Stimulated activated CD4-positive, alpha-beta T cell treated with anti-CD3 and anti-CD28 coated beads, Interleukin-4, amount 100 ng/mL, for 1 hour (primary cell): ENCODE results near the gene TMC4.
A peak's percentile ranks its signal among the peaks of the same experiment; 100 is the strongest.
"Not testable (repeated sequence)": the region's sequence is repeated elsewhere in the genome, so short reads cannot be mapped to it uniquely, and the experiment has no call there.

Experiments used
- DNase-seq: peaks from one replicate; pipeline ENCODE4 v3.0.0-alpha.2; 2020

TMC4 gene

DNA sequence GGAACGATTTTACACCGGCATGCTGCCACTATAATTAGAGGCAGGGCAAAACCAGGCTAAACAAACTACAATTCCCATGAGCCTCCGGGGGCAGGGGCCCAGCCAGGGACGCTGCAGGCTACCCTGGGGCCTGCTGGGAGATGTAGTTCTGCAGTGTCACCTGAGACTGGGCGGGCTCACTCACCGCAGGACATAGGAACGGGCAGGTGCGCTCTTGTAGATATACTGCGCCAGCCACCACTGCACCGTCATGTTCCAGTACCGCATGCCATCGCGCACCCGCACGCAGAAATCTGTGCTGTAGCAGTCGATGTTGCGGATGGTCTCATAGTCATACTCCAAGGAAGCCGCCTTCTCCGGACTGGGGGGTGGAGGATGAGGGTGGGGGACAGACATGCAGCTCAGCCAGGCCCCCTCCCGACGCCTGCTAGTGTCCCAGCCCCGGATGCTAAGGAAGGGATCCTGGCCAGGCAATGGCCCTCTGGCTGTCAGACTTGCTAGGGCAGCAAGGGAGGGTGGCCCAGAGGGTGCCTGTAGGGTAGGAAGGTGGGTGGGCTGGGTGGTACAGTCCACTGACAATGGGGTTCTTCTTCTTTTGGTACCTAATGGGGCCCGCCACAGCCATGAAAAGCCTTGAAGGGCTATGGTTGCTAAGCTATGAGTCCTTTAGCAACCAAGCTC is 5.8 kb upstream of the TMC4 start:
- peak; percentile 34 for DNase-seq

DNA sequence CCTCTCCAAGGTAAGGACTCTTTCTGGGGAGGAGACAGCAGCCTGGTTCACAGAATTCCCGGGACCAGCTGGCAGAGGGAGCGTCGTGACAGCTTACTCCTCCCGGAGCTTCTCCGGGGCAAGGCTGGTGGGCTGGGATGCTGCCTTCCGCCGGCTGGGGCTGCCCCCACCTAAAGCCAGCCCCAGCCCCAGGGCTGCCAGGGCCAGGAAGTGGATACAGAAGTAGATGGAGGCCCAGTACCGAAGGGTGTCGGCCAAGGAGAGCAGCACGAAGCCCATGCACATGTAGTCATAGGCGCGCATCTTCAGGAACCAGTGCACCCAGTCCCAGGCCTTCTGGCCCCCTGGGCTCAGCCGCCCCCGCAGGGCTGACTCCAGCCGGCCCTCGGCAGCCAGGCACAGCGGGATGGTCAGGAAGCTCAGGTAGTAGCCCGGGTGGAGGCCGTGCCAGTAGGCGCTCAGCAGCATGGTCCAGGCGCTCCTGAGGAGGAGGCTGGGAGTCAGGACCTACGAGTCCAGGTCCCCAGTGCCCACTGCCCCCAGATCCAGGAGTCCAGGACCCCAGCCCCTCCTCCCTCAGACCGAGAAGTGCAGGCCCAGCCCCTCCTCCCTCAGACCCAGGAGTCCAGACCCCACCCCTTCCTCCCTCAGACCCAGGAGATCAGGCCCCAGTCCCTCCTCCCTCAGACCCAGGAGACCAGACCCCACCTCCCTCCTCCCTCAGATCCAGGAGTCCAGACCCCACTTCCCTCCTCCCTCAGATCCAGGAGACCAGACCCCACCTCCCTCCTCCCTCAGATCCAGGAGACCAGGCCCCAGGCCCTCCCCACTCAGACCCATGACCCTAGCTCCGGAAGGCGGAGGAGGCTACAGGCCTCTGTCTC is 1.2 kb upstream of the TMC4 start:
- no peak for DNase-seq

DNA sequence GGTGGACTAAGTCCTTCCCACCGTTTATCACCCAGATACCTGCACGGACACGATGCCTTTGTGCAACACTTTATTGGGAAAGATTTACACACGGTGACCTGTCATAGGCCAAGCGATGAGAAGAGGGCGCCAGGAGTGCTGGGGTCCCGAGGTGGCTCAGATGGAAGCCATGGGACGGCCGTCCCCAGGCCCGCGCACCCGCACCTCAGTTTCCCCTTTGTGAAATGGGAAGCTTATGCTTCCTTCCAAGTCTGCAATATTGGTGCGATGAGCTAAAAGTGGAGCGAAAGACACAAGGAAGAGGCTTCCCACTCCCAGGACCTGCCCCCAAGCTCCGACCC is 369 bp upstream of the TMC4 start:
- DNase-seq, result no peak

DNA sequence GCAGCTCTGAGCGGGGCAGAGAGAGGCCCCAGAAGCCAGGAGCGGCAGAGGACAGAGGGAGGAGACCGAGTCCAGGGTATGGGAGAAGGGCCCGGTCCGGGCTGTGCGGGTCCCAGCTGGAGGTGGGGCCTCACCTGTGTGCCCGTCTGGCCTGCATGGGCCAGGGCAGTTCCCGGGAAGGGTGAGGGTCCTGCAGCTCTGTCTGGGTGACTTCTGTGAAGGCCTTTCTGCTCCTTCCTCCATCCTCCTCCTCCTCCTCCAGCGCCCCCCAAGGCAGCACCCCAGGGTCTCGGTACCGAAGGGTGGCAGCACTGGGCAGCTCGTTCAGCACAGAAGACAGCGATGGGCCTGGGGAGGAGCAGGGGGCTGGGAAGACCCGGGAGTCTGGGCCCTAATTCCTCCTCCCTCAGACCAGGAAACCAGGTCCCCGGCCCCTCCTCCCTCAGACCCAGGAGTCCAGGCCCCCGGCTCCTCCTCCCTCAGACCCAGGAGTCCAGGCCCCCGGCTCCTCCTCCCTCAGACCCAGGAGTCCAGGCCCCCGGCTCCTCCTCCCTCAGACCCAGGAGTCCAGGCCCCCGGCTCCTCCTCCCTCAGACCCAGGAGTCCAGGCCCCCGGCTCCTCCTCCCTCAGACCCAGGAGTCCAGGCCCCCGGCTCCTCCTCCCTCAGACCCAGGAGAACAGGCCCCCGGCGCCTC is 1.1 kb downstream of the TMC4 start:
- not testable (repeated sequence) for DNase-seq

DNA sequence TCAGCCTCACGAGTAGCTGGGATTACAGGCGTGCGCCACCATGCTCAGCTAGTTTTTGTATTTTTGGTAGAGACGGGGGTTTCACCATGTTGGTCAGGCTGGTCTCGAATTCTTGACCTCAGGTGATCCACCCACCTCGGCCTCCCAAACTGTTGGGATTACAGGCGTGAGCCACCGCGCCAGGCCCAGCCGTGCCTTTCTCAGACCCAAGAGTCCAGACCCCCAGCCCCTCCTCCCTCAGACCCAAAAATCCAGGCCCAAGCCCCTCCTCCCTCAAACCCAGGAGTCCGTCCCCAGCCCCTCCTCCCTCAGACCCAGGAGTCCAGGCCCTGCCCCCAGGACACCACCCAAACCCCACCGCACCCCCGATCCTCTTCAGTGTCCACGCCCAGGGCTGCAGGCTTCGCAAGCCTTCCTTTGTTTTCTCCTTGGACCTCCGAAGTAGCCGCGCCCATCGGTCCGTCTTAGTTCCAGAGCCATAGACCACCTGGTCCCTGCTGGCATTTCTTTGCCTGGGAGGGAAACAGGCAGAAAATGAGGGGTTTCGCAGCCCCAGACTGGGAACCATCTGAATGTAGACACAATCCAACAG is 3.7 kb downstream of the TMC4 start:
- no peak for DNase-seq

GRCh38 chr19:54168174-54168917 is 4.6 kb downstream of the TMC4 start:
- DNase-seq, result peak; percentile 93

GRCh38 chr19:54165222-54165621 is 7.7 kb downstream of the TMC4 start:
- no peak for DNase-seq

GRCh38 chr19:54164369-54165068 is 8.4 kb downstream of the TMC4 start:
- DNase-seq, result peak; percentile 54

DNA sequence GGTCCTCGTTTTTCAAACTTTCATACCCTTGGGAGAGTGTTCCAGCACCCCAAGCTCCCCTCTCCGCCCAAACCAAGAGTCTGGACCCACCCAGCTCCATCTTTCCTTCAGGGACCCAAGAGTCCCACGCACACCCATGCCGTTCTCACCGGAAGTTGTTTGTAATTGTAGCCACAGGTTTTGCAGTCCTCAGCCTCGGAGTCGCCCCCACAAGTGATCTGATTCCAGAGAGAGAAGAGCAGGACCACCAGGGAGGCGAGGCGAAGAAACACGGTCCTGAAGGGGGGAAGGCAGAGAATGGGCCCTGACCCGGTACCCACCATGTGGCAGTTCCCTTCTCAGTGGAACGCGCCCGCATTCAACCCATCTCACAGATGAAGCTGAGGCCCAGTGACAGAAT is 10.1 kb downstream of the TMC4 start:
- DNase-seq, result no peak

DNA sequence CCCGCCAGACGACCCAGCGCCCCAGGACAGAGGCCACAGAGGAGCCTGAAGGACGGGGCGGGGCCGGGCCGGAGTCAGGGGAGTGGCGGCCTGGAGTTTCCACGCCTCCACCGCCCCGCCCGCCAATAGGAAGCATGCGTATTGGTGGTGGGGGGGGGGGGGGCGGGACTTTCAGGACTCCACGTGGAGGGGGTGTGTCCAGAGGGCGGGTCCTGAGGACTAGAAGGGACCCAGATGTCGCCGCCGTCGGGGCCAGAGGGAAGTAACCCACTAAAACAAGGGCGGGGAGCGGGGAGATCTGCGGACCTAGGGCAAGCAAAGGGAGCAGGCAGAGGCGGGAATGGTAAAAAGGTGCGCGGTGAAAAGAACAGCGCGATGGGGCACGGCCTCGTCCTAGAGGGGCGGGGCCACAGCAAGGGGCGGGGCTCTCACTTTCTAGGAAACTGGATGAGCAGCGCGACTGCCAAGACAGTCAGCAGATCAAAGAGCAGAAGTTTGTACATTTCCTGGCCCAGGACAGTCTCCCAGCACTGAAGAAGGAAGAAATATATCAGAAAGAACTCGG is 10.6 kb downstream of the TMC4 start:
- DNase-seq, result peak; percentile 84

- no peak for DNase-seq
Measured at GRCh38 chr19:54160854-54161253, 12.1 kb downstream of the TMC4 start.

GRCh38 chr19:54160182-54160811 is 12.7 kb downstream of the TMC4 start:
- no peak for DNase-seq

DNA sequence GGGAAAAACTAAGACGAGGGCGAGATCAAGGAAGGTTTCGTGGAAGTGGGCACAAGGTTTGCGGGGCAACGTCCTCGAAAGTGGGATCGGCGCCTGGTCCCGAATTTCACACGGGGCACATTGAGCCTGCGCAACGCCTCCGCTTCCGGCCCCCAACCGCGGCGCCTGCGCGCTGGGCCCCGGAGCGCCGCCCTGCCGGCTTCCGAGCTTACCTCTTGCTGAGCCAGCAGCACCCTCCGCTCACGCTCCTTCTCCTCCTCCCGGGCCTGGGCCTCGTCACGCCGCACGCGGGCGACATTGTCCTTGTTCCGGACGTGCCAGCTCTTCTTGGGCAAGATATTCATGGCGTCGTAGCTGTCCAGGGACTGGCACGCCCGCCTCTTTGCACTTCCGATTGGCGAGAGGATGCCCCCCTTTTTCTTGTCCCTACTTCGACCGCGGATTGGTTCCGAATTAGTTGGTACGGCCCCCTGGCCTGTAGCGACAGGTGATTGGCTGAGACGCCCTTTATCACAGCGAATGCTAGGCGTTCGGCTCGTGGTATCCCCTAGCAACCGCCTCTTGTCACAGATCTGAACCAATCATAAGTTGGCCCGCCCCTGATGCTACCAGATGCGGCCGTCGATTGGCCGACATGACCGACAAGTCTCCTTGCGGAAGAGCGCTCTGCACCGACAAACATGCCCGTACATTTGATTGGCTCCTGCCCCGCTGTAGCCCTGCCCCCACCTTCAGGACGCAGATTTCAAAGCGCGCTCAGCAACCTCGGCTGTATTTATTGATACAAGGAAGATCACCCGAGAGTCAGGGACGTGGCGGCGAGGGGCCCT is 13.4 kb downstream of the TMC4 start, which contains the start of gene LENG1:
Gene LENG1, minus strand, starts transcription at position 370 of the 830 bp plus-strand sequence. Its CDS starts 26 bp downstream, at position 344.
- peak; percentile 95 for DNase-seq

- peak; percentile 34 for DNase-seq
Measured at GRCh38 chr19:54158812-54159351, 14.1 kb downstream of the TMC4 start.

- DNase-seq, result no peak
Measured at GRCh38 chr19:54156953-54157352, 16.0 kb downstream of the TMC4 start.

DNA sequence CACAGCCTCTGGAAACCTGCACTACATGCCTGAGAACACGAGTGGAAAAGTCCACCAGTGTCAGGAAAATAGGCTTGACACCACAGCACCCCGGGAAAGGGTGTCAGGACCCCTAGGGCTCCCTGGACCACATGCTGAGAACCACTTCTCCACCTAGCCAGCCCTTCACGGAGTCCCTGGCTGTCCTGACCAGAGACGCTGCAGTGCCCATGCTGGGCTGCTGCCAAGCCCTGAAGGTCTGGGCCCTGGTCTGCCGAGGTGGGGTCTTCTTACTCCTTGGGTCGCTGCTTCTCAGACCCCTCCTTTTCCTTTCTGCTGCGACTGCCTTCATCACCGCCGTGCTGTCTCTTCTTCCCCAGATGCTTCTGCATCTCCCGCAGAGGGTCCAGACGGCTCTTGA is 16.5 kb downstream of the TMC4 start:
- no peak for DNase-seq

- no peak for DNase-seq
Measured at GRCh38 chr19:54155694-54156093, 17.3 kb downstream of the TMC4 start.

DNA sequence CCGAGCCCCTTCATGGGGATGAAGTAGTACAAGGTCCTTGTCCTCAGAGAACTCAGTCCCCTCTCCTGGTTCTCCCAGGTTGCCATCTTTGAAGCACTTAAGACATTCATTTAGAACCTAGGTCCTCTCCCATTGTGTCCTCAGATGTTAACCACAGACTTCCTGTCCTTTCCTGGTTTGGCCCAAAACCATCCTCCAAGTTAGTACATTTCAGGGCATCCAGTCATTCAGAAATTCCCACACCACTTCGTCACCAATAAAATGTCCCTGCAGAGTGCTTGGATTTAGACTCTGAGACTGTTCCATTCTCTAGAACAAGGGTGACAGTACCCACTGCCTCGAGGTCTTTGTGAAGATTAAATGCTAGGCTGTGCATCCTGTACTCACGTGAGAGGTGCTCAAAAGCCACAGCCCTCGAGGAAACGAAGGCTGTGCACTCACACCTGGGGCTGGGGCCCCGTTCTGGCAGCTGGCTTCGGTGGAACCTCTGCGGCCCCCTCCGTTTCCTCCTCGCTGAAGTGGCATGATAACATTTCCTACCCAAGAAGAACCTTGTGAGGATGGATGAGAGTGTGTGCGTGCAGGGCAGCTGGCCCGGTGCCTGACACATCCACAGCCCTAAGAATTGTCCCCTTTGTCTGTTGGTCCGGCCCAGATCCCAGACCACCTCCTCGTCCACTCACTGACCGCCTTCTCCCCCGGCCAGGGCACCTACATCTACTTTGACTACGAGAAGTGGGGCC is 18.2 kb downstream of the TMC4 start:
- DNase-seq, result peak; percentile 22

DNA sequence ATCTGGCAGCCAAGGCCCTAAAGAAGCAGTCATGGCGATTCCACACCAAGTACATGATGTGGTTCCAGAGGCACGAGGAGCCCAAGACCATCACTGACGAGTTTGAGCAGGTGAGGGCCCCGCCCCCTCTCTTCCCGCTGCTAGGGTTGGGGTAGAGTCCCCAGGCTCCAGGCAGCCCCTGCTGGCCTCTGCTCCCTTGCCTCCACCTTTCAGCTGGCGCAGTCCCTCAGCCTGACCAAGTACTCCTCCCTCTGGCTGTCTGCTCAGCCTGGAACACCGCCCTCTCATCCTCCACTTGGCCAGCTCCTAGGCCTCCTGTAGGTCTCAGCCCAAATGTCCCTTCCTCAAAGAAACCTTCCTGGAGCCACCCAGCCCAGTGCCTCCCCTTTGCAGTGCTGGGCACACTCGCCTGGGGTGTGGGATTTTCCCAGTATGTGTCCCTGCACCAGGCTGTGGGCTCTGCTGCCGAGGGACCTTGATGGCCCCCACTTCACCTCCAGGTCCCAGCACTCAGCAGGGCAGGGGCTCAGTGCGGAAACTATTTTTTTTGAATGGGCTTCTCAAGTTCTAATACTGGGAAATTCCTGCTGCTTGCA is 19.1 kb downstream of the TMC4 start:
- DNase-seq, result no peak
